ENCODE data around the gene ANKS1A.

DNA sequence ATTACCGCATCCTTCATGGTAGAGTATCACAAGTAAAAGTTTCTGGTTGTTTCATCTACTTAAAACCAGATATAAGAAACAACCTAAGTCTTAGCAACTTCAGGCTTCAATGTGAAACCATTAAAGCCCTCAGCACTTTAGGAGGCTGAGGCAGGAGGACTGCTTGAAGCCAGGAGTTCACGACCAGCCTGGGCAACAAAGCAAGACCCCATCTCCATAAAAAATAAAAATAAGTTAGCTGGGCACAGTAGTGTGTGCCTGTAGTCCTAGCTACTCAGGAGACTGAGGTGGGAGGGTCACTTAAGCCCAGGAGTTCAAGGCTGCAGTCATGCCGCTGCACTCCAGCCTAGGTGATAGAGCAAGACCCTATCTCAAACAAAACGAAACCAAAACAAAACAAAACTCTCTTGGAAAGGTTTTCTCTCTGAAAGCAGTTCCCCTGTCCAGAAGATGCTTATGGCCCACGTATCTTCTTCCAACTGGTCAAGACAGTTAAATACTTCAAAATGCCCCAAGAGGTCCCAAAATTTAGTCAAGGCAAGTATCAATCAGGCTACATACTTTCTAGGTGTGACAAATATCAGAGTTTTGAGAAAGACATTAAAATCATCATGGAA is 11.1 kb upstream of the ANKS1A start:
- TF ChIP-seq POLR2A (IDR thresholded peaks at IDR 0.05; ENCODE audit: low read depth, low read length) (no peak), CEBPB (IDR thresholded peaks at IDR 0.05; ENCODE audit: low read depth, low read length) (no peak), RAD21 (IDR thresholded peaks at IDR 0.05; ENCODE audit: low read length) (no peak), MAZ (IDR thresholded peaks at IDR 0.05; ENCODE audit: borderline replicate concordance, low read depth, low read length) (no peak), MAFK (IDR thresholded peaks at IDR 0.05; ENCODE audit: low read depth, low read length) (no peak), CHD1 (IDR thresholded peaks at IDR 0.05; ENCODE audit: low read depth, low read length) (no peak), NFE2L2 (IDR thresholded peaks at IDR 0.05; ENCODE audit: low read depth, low read length) (no peak)
- TF ChIP-seq, protein P1, sequence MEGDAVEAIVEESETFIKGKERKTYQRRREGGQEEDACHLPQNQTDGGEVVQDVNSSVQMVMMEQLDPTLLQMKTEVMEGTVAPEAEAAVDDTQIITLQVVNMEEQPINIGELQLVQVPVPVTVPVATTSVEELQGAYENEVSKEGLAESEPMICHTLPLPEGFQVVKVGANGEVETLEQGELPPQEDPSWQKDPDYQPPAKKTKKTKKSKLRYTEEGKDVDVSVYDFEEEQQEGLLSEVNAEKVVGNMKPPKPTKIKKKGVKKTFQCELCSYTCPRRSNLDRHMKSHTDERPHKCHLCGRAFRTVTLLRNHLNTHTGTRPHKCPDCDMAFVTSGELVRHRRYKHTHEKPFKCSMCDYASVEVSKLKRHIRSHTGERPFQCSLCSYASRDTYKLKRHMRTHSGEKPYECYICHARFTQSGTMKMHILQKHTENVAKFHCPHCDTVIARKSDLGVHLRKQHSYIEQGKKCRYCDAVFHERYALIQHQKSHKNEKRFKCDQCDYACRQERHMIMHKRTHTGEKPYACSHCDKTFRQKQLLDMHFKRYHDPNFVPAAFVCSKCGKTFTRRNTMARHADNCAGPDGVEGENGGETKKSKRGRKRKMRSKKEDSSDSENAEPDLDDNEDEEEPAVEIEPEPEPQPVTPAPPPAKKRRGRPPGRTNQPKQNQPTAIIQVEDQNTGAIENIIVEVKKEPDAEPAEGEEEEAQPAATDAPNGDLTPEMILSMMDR (conservative IDR thresholded peaks at IDR 0.05; ENCODE audit: low read depth, low read length), result no peak
- TF ChIP-seq, protein P2, sequence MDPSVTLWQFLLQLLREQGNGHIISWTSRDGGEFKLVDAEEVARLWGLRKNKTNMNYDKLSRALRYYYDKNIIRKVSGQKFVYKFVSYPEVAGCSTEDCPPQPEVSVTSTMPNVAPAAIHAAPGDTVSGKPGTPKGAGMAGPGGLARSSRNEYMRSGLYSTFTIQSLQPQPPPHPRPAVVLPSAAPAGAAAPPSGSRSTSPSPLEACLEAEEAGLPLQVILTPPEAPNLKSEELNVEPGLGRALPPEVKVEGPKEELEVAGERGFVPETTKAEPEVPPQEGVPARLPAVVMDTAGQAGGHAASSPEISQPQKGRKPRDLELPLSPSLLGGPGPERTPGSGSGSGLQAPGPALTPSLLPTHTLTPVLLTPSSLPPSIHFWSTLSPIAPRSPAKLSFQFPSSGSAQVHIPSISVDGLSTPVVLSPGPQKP (IDR thresholded peaks at IDR 0.05; ENCODE audit: borderline replicate concordance, low read depth, low read length), result no peak

Data from IMR-90 (cell line).